ENCODE measurements around the gene EIF4G3. TPM values are rescaled to one million over a fixed set of nuclear protein-coding genes. Genes with fewer than 3 reads are reported as not detected.
A peak's percentile ranks its signal among the peaks of the same experiment; 100 is the strongest.

The EIF4G3 gene
- total and polyA plus RNA-seq, 2 donors (not counting 1 experiment from before 2014, with no cell fraction given) = 53.5 to 67.0 TPM

DNA sequence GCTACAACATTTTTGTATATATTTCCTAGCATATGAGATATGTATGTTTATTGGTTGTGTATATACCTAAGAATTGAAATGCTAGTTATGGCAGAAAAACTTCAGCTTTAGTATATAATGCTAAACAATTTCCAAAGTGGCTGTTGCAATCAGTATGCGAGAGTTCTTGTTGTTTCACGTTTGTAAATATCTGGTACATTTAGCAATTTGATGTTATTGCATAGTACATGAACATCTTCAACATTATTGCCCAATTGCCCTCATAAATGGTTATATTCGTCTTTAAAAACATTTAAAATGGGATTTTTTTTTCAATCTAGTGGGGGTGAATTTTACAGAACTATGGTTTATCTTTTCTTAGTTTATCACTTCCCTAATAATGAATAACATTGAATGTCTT lies 303.4 kb downstream of the EIF4G3 start:
- peaks cover 3% of the 10 kb centered on the region for H3K36me3 ChIP-seq (ENCODE audit: control insufficient read depth, insufficient read depth, low read length)
- no peak overlapping the region for H3K4me2 ChIP-seq (ENCODE audit: extremely low read depth, insufficient read depth, low read length)
- TF ChIP-seq, protein P1, sequence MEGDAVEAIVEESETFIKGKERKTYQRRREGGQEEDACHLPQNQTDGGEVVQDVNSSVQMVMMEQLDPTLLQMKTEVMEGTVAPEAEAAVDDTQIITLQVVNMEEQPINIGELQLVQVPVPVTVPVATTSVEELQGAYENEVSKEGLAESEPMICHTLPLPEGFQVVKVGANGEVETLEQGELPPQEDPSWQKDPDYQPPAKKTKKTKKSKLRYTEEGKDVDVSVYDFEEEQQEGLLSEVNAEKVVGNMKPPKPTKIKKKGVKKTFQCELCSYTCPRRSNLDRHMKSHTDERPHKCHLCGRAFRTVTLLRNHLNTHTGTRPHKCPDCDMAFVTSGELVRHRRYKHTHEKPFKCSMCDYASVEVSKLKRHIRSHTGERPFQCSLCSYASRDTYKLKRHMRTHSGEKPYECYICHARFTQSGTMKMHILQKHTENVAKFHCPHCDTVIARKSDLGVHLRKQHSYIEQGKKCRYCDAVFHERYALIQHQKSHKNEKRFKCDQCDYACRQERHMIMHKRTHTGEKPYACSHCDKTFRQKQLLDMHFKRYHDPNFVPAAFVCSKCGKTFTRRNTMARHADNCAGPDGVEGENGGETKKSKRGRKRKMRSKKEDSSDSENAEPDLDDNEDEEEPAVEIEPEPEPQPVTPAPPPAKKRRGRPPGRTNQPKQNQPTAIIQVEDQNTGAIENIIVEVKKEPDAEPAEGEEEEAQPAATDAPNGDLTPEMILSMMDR (conservative IDR thresholded peaks at IDR 0.05 in 1 of 2, IDR thresholded peaks at IDR 0.05 in 1 of 2; ENCODE audit: low read depth in 1 of 2, low read length in 2 of 2) = no peak
- no peak for TF ChIP-seq EZH2 (IDR thresholded peaks at IDR 0.05; ENCODE audit: low read length, missing control alignments)
- H3K79me2 ChIP-seq (ENCODE audit: control insufficient read depth, insufficient read depth, low read length) = no peaks in the 10 kb centered on the region
- H3K9me3 ChIP-seq (ENCODE audit: control insufficient read depth, insufficient read depth, low read depth, low read length) = no peaks in the 10 kb centered on the region
- no peaks in the 10 kb centered on the region for H4K20me1 ChIP-seq (ENCODE audit: control insufficient read depth, extremely low read depth, insufficient read depth, low read length)
- no peak for DNase-seq (ENCODE audit: low read depth in 2 of 2)
- H3K27me3 ChIP-seq (ENCODE audit: control insufficient read depth, insufficient read depth, low read length) = no peaks in the 10 kb centered on the region
- H3K27ac ChIP-seq (ENCODE audit: insufficient read depth, low read length) = no peak overlapping the region
- H3K4me1 ChIP-seq (ENCODE audit: control insufficient read depth, extremely low read depth, insufficient read depth, low read length) = no peaks in the 10 kb centered on the region
- no peak overlapping the region for H3K9ac ChIP-seq (ENCODE audit: insufficient read depth, low read length)
- no peak overlapping the region for H3K4me3 ChIP-seq (replicated peaks in 1 of 4; ENCODE audit: control extremely low read depth in 1 of 4, insufficient read depth in 1 of 4, low read depth in 3 of 4, low read length in 4 of 4)
- H2AFZ ChIP-seq (ENCODE audit: low read length) = no peak overlapping the region

DNA sequence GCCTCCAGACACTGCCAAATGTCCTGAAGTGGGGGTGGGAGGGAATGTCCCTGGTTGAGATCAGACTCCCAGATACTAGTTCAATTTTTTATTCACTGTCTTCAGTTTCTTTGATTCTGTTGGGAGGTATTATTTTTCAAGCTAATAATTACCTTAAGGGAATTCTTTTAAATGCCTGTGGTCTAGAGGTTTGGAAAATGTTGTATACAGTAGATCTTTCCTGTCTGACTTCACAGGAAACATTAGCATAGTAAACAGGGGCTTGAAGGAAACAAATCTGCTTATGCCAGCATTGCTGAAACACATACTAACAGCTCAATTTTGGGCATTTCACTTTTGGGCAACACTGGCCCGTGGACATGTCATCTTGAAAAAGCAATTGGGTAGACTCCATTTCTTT lies 305.3 kb downstream of the EIF4G3 start:
- DNase-seq (ENCODE audit: low read depth in 2 of 2) = peak in 1 of 2 donors; percentile 35
- TF ChIP-seq, protein P1 (conservative IDR thresholded peaks at IDR 0.05 in 1 of 2, IDR thresholded peaks at IDR 0.05 in 1 of 2; ENCODE audit: low read depth in 1 of 2, low read length in 2 of 2) = no peak
- TF ChIP-seq EZH2 (IDR thresholded peaks at IDR 0.05; ENCODE audit: low read length, missing control alignments) = no peak
- H4K20me1 ChIP-seq (ENCODE audit: control insufficient read depth, extremely low read depth, insufficient read depth, low read length) = no peaks in the 10 kb centered on the region
- H2AFZ ChIP-seq (ENCODE audit: low read length) = no peak overlapping the region
- H3K4me2 ChIP-seq (ENCODE audit: extremely low read depth, insufficient read depth, low read length) = no peak overlapping the region
- no peaks in the 10 kb centered on the region for H3K9me3 ChIP-seq (ENCODE audit: control insufficient read depth, insufficient read depth, low read depth, low read length)
- H3K4me3 ChIP-seq (replicated peaks in 1 of 4; ENCODE audit: control extremely low read depth in 1 of 4, insufficient read depth in 1 of 4, low read depth in 3 of 4, low read length in 4 of 4) = no peak overlapping the region
- no peak overlapping the region for H3K27ac ChIP-seq (ENCODE audit: insufficient read depth, low read length)
- no peaks in the 10 kb centered on the region for H3K27me3 ChIP-seq (ENCODE audit: control insufficient read depth, insufficient read depth, low read length)
- H3K9ac ChIP-seq (ENCODE audit: insufficient read depth, low read length) = no peak overlapping the region
- peaks cover 7% of the 10 kb centered on the region for H3K4me1 ChIP-seq (ENCODE audit: control insufficient read depth, extremely low read depth, insufficient read depth, low read length)
- no peaks in the 10 kb centered on the region for H3K79me2 ChIP-seq (ENCODE audit: control insufficient read depth, insufficient read depth, low read length)
- H3K36me3 ChIP-seq (ENCODE audit: control insufficient read depth, insufficient read depth, low read length) = peaks cover 3% of the 10 kb centered on the region

DNA sequence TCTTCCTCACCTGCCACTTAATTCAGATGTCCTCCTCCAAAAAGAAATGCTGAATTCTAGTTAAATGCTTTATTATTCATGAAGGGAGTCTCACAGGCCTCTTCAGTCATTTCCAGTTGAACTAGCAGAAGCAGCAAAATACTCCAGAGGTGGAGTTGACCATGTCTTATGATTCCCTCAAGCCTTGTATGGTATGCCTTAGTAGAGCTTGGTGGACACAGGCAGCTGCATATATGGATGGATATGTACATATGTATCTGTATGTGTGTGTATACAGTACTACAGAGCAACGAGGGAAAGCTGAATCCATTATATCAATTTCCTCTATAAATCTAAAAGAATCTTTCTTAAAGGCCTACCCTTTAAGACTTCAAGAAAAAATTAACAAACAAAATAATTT lies 306.0 kb downstream of the EIF4G3 start:
- H3K27me3 ChIP-seq (ENCODE audit: control insufficient read depth, insufficient read depth, low read length) = no peaks in the 10 kb centered on the region
- DNase-seq (ENCODE audit: low read depth in 2 of 2) = no peak
- H3K9ac ChIP-seq (ENCODE audit: insufficient read depth, low read length) = no peak overlapping the region
- no peak overlapping the region for H3K4me3 ChIP-seq (replicated peaks in 1 of 4; ENCODE audit: control extremely low read depth in 1 of 4, insufficient read depth in 1 of 4, low read depth in 3 of 4, low read length in 4 of 4)
- peaks cover under 1% of the 10 kb centered on the region for H3K36me3 ChIP-seq (ENCODE audit: control insufficient read depth, insufficient read depth, low read length)
- TF ChIP-seq, protein P1 (conservative IDR thresholded peaks at IDR 0.05 in 1 of 2, IDR thresholded peaks at IDR 0.05 in 1 of 2; ENCODE audit: low read depth in 1 of 2, low read length in 2 of 2) = no peak
- no peak for TF ChIP-seq EZH2 (IDR thresholded peaks at IDR 0.05; ENCODE audit: low read length, missing control alignments)
- H3K79me2 ChIP-seq (ENCODE audit: control insufficient read depth, insufficient read depth, low read length) = no peaks in the 10 kb centered on the region
- H3K4me2 ChIP-seq (ENCODE audit: extremely low read depth, insufficient read depth, low read length) = no peak overlapping the region
- no peaks in the 10 kb centered on the region for H4K20me1 ChIP-seq (ENCODE audit: control insufficient read depth, extremely low read depth, insufficient read depth, low read length)
- no peak overlapping the region for H3K27ac ChIP-seq (ENCODE audit: insufficient read depth, low read length)
- H2AFZ ChIP-seq (ENCODE audit: low read length) = no peak overlapping the region
- H3K4me1 ChIP-seq (ENCODE audit: control insufficient read depth, extremely low read depth, insufficient read depth, low read length) = peaks cover 7% of the 10 kb centered on the region
- no peaks in the 10 kb centered on the region for H3K9me3 ChIP-seq (ENCODE audit: control insufficient read depth, insufficient read depth, low read depth, low read length)
